ENCODE results near the gene TSC22D1. TPM values are rescaled to one million over a fixed set of nuclear protein-coding genes. Genes with fewer than 3 reads are reported as not detected.
"Not testable (repeated sequence)": the region's sequence is repeated elsewhere in the genome, so short reads cannot be mapped to it uniquely, and the experiment has no call there.

The TSC22D1 gene
- total RNA-seq, 2 donors from 2014 or later = 30.7 to 50.1 TPM

- Histone ChIP-seq H3K4me1 (no peaks in the 10 kb centered on the region), H3K9me3 (no peaks in the 10 kb centered on the region), H3K36me3 (replicated peaks in 1 of 2; ENCODE audit: insufficient read depth in 1 of 2, low read depth in 2 of 2) (no peaks in the 10 kb centered on the region), H3K27me3 (no peaks in the 10 kb centered on the region), H3K4me3 (no peak overlapping the region), H3K27ac (no peak overlapping the region)
- 75 to 84% methylated on average over 4 of the region's 4 CpGs for WGBS, 2 donors
- intact Hi-C loops (cut with DNase I) = no loop called here
- no peak for DNase-seq
- no peak for ATAC-seq
- TF ChIP-seq CTCF (IDR thresholded peaks at IDR 0.05) (no peak), POLR2A (IDR thresholded peaks at IDR 0.05) (no peak)
Measured at GRCh38 chr13:44465318-44465717, 110.8 kb downstream of the TSC22D1 start.

- no peak overlapping the region for H3K27ac ChIP-seq
- DNase-seq = no peak
- H3K9me3 ChIP-seq = no peaks in the 10 kb centered on the region
- no peaks in the 10 kb centered on the region for H3K4me1 ChIP-seq
- intact Hi-C loops (cut with DNase I) = no loop called here
- no peaks in the 10 kb centered on the region for H3K27me3 ChIP-seq
- no peak for ATAC-seq
- H3K36me3 ChIP-seq (replicated peaks in 1 of 2; ENCODE audit: insufficient read depth in 1 of 2, low read depth in 2 of 2) = no peaks in the 10 kb centered on the region
- TF ChIP-seq CTCF (IDR thresholded peaks at IDR 0.05) = no peak
- TF ChIP-seq POLR2A (IDR thresholded peaks at IDR 0.05) = no peak
- 79 to 88% methylated on average over 1 of the region's 1 CpG for WGBS, 2 donors
- H3K4me3 ChIP-seq = no peak overlapping the region
Measured at GRCh38 chr13:44464471-44464870, 111.7 kb downstream of the TSC22D1 start.

GRCh38 chr13:44463759-44464158 lies 112.4 kb downstream of the TSC22D1 start:
- no peaks in the 10 kb centered on the region for H3K9me3 ChIP-seq
- no peaks in the 10 kb centered on the region for H3K36me3 ChIP-seq (replicated peaks in 1 of 2; ENCODE audit: insufficient read depth in 1 of 2, low read depth in 2 of 2)
- H3K4me1 ChIP-seq = no peaks in the 10 kb centered on the region
- ATAC-seq (no peak), DNase-seq (no peak)
- no peak overlapping the region for H3K27ac ChIP-seq
- H3K27me3 ChIP-seq = no peaks in the 10 kb centered on the region
- intact Hi-C loops (cut with DNase I) = no loop called here
- no peak overlapping the region for H3K4me3 ChIP-seq
- WGBS, 2 donors = 82 to 83% methylated on average over 1 of the region's 1 CpG
- TF ChIP-seq CTCF (IDR thresholded peaks at IDR 0.05) = no peak
- TF ChIP-seq POLR2A (IDR thresholded peaks at IDR 0.05) = no peak

- DNase-seq (no peak), ATAC-seq (no peak)
- 97 to 100% methylated on average over 2 to 9 of the region's 9 CpGs for WGBS, 2 donors
- Histone ChIP-seq H3K36me3 (replicated peaks in 1 of 2; ENCODE audit: insufficient read depth in 1 of 2, low read depth in 2 of 2) (no peaks in the 10 kb centered on the region), H3K9me3 (no peaks in the 10 kb centered on the region), H3K4me3 (no peak overlapping the region), H3K27ac (no peak overlapping the region), H3K4me1 (no peaks in the 10 kb centered on the region), H3K27me3 (no peaks in the 10 kb centered on the region)
- TF ChIP-seq CTCF (IDR thresholded peaks at IDR 0.05) (no peak), POLR2A (IDR thresholded peaks at IDR 0.05) (no peak)
- intact Hi-C loops (cut with DNase I) = loop anchor here (10.0 kb wide), 1 partner anchor 545 kb away; no protein-coding TSS in a partner anchor
Measured at GRCh38 chr13:44459674-44460073, 116.5 kb downstream of the TSC22D1 start.

GRCh38 chr13:44458313-44458975 lies 117.7 kb downstream of the TSC22D1 start:
- DNase-seq (no peak), ATAC-seq (no peak)
- Histone ChIP-seq H3K9me3 (no peaks in the 10 kb centered on the region), H3K36me3 (replicated peaks in 1 of 2; ENCODE audit: insufficient read depth in 1 of 2, low read depth in 2 of 2) (no peaks in the 10 kb centered on the region), H3K4me1 (no peaks in the 10 kb centered on the region), H3K27me3 (no peaks in the 10 kb centered on the region), H3K4me3 (no peak overlapping the region), H3K27ac (no peak overlapping the region)
- 95 to 99% methylated on average over 9 to 16 of the region's 17 CpGs for WGBS, 2 donors
- TF ChIP-seq CTCF (IDR thresholded peaks at IDR 0.05) (no peak), POLR2A (IDR thresholded peaks at IDR 0.05) (no peak)
- intact Hi-C loops (cut with DNase I) = loop anchor here (10.0 kb wide), 1 partner anchor 544 kb away; no protein-coding TSS in a partner anchor

GRCh38 chr13:44456212-44456611 lies 119.9 kb downstream of the TSC22D1 start:
- WGBS, 2 donors = 94 to 96% methylated on average over 11 of the region's 11 CpGs
- DNase-seq; H3K4me1 ChIP-seq; H3K36me3 ChIP-seq (replicated peaks in 1 of 2; ENCODE audit: insufficient read depth in 1 of 2, low read depth in 2 of 2); H3K27ac ChIP-seq; H3K9me3 ChIP-seq; ATAC-seq; H3K27me3 ChIP-seq; H3K4me3 ChIP-seq: not testable (repeated sequence)
- intact Hi-C loops (cut with DNase I) = loop anchor here (10.0 kb wide), 1 partner anchor 541 kb away; no protein-coding TSS in a partner anchor
